K562 (cell line): ENCODE measurements around the gene ACSL3. TPM values are rescaled to one million over a fixed set of nuclear protein-coding genes. Genes with fewer than 3 reads are reported as not detected.
A peak's percentile ranks its signal among the peaks of the same experiment; 100 is the strongest.

Experiments
- BCOR ChIP-seq: fragments of 450-650 bp; IDR thresholded peaks from 2 replicates; pipeline ENCODE4 v1.6.1; 2016
- NR2C2 ChIP-seq, 2 experiments: fragments of 200-800 bp in 1 of 2; sonication (Bioruptor generic) in 1 of 2; sonication (generic) in 1 of 2; formaldehyde crosslinking in 1 of 2; IDR thresholded peaks; 2 replicates each; pipeline versions ENCODE4 v1.6.1 to v1.8.0; 2016 to 2022; ENCODE audit warnings: mild to moderate bottlenecking in 1 of 2, missing compliant biosample characterization in 1 of 2, missing genetic modification characterization in 1 of 2, missing genetic modification reagents in 1 of 2
- RBM25 ChIP-seq: fragments of 200-400 bp; formaldehyde crosslinking; IDR thresholded peaks from 2 replicates; pipeline ENCODE4 v1.6.1; 2018; ENCODE audit warnings: low read length, low read depth, moderate library complexity; ENCODE audit not compliant: severe bottlenecking
- ZNF282 ChIP-seq: sonication (generic); formaldehyde crosslinking; IDR thresholded peaks from 2 replicates; pipeline ENCODE4 v1.8.1; 2023; ENCODE audit warnings: missing genetic modification reagents
- polyA plus RNA-seq, 8 experiments: library from polyadenylated mRNA; depleted of rRNA in 4 of 8; stranded (reverse) in 5 of 8; unstranded in 3 of 8; fragments of >200 nt; fragmentation: Nextera tagmentation in 2 of 8; fragmentation: Illumina TruSeq in 1 of 8; extraction: Ambion mirVana in 2 of 8; extraction: Trizol in 1 of 8; gene quantifications; 2 replicates each; pipeline versions ENCODE4 v1.2.1 to v1.2.3, GENCODE V29; 2011 to 2014; ENCODE audit warnings: inconsistent platforms in 1 of 8, missing spikeins in 1 of 8
- total RNA-seq, 7 experiments: library from RNA; depleted of rRNA in 6 of 7; stranded (reverse); fragments of >200 nt in 6 of 7; fragmentation: Illumina TruSeq in 2 of 7; extraction: Trizol in 2 of 7; gene quantifications; 2 replicates each; pipeline versions ENCODE4 v1.2.1 to v1.2.3, GENCODE V29; 2011 to 2021; ENCODE audit warnings: low replicate concordance in 1 of 7
- TF ChIP-seq, protein P1 (sequence below), 2 experiments: fragments of 450-650 bp in 1 of 2; IDR thresholded peaks; 2 replicates each; pipeline ENCODE4 v1.6.1; 2011 to 2017; ENCODE audit warnings: low read depth in 2 of 2, antibody characterized with exemption in 1 of 2, borderline replicate concordance in 1 of 2, low read length in 1 of 2, mild to moderate bottlenecking in 1 of 2, mixed read lengths in 1 of 2; ENCODE audit not compliant: control insufficient read depth in 1 of 2
- TF ChIP-seq, protein P2 (sequence below): fragments of 250-450 bp; sonication (Bioruptor Pico); IDR thresholded peaks from 2 replicates; pipeline ENCODE4 v1.5.0; 2021; ENCODE audit warnings: mild to moderate bottlenecking, moderate library complexity

ACSL3 gene
- total and polyA plus RNA-seq, 9 of the 15 experiments (the other 6 are each of a cell fraction or from before 2014, with no cell fraction given) = 21.3 to 123 (median 85.2) TPM

DNA sequence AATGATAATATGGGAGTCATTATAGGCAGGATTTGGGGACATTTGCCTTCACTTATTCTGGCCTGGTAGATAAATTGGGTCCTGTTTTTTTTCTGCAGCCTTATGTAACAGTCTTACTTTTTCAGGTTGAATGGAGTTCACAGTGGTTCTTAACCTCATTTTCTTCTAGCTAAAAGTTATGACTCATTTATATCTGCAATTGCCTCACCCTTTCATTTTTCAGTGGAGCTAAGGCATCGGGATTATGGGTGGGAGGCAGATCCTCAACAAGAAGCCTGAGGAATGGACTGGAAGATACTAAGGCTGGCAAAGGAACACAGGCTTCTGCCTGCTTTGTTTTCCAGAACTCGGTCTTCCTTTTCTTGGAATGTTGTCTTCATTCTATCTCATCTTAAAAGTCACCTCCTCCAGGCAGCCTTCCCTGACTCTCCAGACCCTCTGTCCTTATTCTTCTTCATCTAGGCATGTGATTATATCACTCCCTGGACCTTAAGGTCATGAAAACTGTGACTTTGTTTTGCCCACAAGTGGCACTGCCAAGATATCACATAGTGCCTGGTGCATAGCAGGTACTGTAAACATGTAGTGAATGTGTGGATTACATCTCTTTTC is 41.0 kb upstream of the ACSL3 start (continued):
- TF ChIP-seq, protein P1, sequence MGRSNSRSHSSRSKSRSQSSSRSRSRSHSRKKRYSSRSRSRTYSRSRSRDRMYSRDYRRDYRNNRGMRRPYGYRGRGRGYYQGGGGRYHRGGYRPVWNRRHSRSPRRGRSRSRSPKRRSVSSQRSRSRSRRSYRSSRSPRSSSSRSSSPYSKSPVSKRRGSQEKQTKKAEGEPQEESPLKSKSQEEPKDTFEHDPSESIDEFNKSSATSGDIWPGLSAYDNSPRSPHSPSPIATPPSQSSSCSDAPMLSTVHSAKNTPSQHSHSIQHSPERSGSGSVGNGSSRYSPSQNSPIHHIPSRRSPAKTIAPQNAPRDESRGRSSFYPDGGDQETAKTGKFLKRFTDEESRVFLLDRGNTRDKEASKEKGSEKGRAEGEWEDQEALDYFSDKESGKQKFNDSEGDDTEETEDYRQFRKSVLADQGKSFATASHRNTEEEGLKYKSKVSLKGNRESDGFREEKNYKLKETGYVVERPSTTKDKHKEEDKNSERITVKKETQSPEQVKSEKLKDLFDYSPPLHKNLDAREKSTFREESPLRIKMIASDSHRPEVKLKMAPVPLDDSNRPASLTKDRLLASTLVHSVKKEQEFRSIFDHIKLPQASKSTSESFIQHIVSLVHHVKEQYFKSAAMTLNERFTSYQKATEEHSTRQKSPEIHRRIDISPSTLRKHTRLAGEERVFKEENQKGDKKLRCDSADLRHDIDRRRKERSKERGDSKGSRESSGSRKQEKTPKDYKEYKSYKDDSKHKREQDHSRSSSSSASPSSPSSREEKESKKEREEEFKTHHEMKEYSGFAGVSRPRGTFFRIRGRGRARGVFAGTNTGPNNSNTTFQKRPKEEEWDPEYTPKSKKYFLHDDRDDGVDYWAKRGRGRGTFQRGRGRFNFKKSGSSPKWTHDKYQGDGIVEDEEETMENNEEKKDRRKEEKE (IDR thresholded peaks at IDR 0.05; ENCODE audit: borderline replicate concordance in 1 of 2, control insufficient read depth in 1 of 2, low read depth in 2 of 2, low read length in 1 of 2) = no peak
- TF ChIP-seq BCOR = 0 out of 2 replicates have a peak, but pooled peaks have one; percentile 37
- TF ChIP-seq NR2C2 (CRISPR knock-in tag; IDR thresholded peaks at IDR 0.05) = no peak
- TF ChIP-seq NR2C2 (tag; IDR thresholded peaks at IDR 0.05) = no peak
- TF ChIP-seq ZNF282 (CRISPR knock-in tag) = no peak
- peak; percentile 87 for TF ChIP-seq RBM25
- TF ChIP-seq, protein P2, sequence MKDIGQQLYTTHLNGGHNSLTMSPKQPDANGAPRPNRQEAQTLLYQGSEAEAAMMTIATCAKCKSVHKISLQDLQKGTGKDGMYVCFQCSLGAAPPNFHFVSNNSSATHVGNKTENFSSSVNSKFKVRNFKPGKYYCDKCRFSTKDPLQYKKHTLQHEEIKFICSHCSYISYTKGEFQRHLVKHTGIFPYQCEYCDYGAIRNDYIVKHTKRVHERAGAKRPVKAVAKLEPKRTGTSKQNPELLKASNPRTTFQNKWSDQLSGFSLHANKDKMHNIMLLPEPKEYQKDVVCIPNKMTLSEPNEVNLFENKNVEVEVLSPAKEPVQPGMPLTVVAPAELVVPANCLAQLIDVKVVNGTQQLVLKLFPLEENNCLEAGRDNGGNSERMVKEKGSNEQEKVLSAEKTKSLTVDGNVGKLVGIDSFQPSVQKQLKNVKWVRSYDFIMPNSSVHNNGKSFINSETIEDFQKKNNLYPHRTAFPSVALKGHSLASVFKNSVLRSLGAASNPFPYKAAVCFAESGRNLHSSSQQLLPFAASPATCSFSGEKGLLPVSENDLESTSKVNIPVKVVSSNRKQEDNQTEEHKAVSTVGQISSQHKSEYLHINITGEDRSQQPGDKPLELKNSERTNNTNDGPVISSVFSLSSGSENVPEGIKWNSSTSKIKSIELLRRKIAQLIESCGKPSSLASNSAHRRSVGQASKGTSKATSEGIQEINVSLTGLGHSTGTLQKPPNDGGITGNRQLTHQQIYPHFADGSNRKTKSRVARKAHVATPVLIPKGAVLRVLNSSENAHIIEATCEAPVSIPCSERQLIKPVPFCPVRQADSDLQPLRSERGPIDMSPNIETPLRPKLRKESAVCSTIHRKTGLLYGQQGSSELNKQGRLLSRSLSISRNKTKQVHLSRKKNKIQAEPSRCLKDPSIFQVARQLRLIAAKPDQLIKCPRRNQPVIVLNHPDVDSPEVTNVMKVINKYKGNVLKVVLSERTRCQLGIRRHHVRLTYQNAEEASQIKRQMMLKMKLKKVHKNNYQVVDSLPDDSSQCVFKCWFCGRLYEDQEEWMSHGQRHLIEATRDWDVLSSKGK (CRISPR knock-in tag) = no peak
